AG10803 (cell line): ENCODE data around the gene IL1R2.

Experiments
- DNase-seq: peaks from one replicate; pipeline ENCODE4 v3.0.0; 2010; ENCODE audit warnings: low read depth
- H3K4me3 ChIP-seq: 2 replicates; pipeline ENCODE4 v1.5.1; 2011; ENCODE audit warnings: mild to moderate bottlenecking, low read length, control low read depth
- CTCF ChIP-seq: conservative IDR thresholded peaks from 2 replicates; pipeline ENCODE4 v1.5.1; 2011; ENCODE audit warnings: mild to moderate bottlenecking, low read length, control low read depth, inconsistent platforms

The IL1R2 gene

GRCh38 chr2:101962309-101962708 lies 29.5 kb upstream of the IL1R2 start:
- no peak overlapping the region for H3K4me3 ChIP-seq
- TF ChIP-seq CTCF = no peak
- DNase-seq = no peak

GRCh38 chr2:101963198-101963597 lies 28.6 kb upstream of the IL1R2 start:
- no peak for DNase-seq
- no peak for TF ChIP-seq CTCF
- H3K4me3 ChIP-seq = no peak overlapping the region

- TF ChIP-seq CTCF = no peak
- no peak overlapping the region for H3K4me3 ChIP-seq
- DNase-seq = peak; percentile 87
Measured at GRCh38 chr2:101967826-101968513, 23.8 kb upstream of the IL1R2 start.

GRCh38 chr2:101969723-101970122 lies 22.0 kb upstream of the IL1R2 start:
- DNase-seq = no peak
- no peak for TF ChIP-seq CTCF
- H3K4me3 ChIP-seq = no peak overlapping the region

GRCh38 chr2:101970901-101971300 lies 20.9 kb upstream of the IL1R2 start:
- H3K4me3 ChIP-seq = no peak overlapping the region
- TF ChIP-seq CTCF = no peak
- DNase-seq = no peak

- H3K4me3 ChIP-seq = no peak overlapping the region
- DNase-seq = no peak
- TF ChIP-seq CTCF = no peak
Measured at GRCh38 chr2:101971836-101972235, 19.9 kb upstream of the IL1R2 start.

- H3K4me3 ChIP-seq = no peak overlapping the region
- DNase-seq = peak; percentile 95
Measured at GRCh38 chr2:101972621-101973434, 18.9 kb upstream of the IL1R2 start.

More at GRCh38 chr2:101972621-101973434, 18.9 kb upstream of the IL1R2 start:
- TF ChIP-seq CTCF = no peak
